Body of pancreas (tissue), 4 donors: Measurements from ENCODE around the gene CRYM. TPM values are rescaled to one million over a fixed set of nuclear protein-coding genes. Genes with fewer than 3 reads are reported as not detected.

Experiments
- ATAC-seq: fragments of 150-250 bp; one replicate; pipeline ENCODE4 v1.9.1; 2016
- DNase-seq, 4 donors: peaks; one replicate each; pipeline ENCODE4 v3.0.0-alpha.2; 2019
- H3K27ac ChIP-seq, 4 donors: fragments of 200-600 bp; sonication (generic); 1 replicate in 3 of 4; 2 replicates in 1 of 4; pipeline versions ENCODE4 v1.5.1 to v1.6.1; 2016 to 2019; ENCODE audit warnings: mild to moderate bottlenecking in 1 of 4, mixed read lengths in 1 of 4, moderate library complexity in 1 of 4
- H3K27me3 ChIP-seq, 2 donors: fragments of 200-600 bp; sonication (generic); one replicate each; pipeline ENCODE4 v1.6.0; 2016; ENCODE audit warnings: mild to moderate bottlenecking in 1 of 2
- H3K36me3 ChIP-seq, 2 donors: fragments of 200-600 bp; sonication (generic); replicated peaks in 1 of 2; 2 replicates each; pipeline ENCODE4 v1.5.1; 2016; ENCODE audit warnings: low read depth in 2 of 2; ENCODE audit not compliant: insufficient read depth in 1 of 2
- H3K4me1 ChIP-seq: fragments of 200-600 bp; sonication (generic); one replicate; pipeline ENCODE4 v1.6.0; 2016
- H3K4me3 ChIP-seq, 2 donors: fragments of 200-600 bp; sonication (generic); 1 replicate in 1 of 2; 2 replicates in 1 of 2; pipeline ENCODE4 v1.5.1; 2016 to 2019
- H3K9me3 ChIP-seq, 3 donors: fragments of 200-600 bp; sonication (generic); 1 replicate in 2 of 3; 2 replicates in 1 of 3; pipeline ENCODE4 v1.5.1; 2016
- POLR2A ChIP-seq, 3 donors: fragments of 450-650 bp; IDR thresholded peaks; one replicate each; pipeline ENCODE4 v1.6.1; 2016; ENCODE audit warnings: antibody characterized with exemption in 3 of 3, mild to moderate bottlenecking in 2 of 3
- WGBS, 2 donors: methylation state at CpG; one replicate each; pipeline ENCODE4 v1.1.5; 2017; 5-methylcytosine and 5-hydroxymethylcytosine counted together
- intact Hi-C: fragments of 100-400 bp; cut with DNase I; formaldehyde crosslinking; loops from one replicate; pipeline ENCODE4 v1.15.1; 2023
- total RNA-seq, 2 donors: library from RNA; depleted of rRNA; stranded (reverse); fragments of >200 nt; gene quantifications; one replicate each; pipeline ENCODE4 v1.1.0, GENCODE V29; 2016
- TF ChIP-seq, protein P1 (sequence below), 7 experiments: fragments of 450-650 bp in 4 of 7; fragments of 200-600 bp in 3 of 7; sonication (generic) in 3 of 7; IDR thresholded peaks; one replicate each; pipeline ENCODE4 v1.5.1; 2016 to 2019; ENCODE audit warnings: antibody characterized with exemption in 7 of 7

Gene CRYM
- total RNA-seq, 2 donors from 2014 or later = 0.78 TPM; not detected in 1

DNA sequence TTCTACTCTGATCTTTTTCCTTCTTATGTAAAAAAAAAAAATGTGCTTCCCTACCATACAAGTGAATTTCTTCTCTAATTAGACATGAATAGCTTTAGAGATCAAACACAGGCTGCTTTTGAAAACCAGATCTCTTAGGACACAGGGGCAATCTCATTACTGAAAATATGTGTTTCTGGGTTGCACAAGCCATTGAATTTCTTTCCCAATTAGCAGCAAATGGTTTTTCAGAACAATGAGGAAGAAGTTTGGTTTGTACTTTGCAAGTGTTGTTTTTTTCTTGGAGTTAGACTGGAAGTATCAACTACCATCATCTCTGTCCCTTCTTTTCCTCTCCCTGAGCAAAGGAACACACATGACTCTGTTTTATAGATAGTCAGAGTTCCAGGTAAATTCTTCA lies 50.2 kb downstream of the CRYM start:
- Histone ChIP-seq H3K36me3 (no peaks in the 10 kb centered on the region), H3K4me3 (no peak overlapping the region), H3K27me3 (no peaks in the 10 kb centered on the region), H3K9me3 (no peaks in the 10 kb centered on the region), H3K4me1 (no peaks in the 10 kb centered on the region), H3K27ac (no peak overlapping the region)
- no peak for TF ChIP-seq POLR2A (IDR thresholded peaks at IDR 0.05)
- TF ChIP-seq, protein P1, sequence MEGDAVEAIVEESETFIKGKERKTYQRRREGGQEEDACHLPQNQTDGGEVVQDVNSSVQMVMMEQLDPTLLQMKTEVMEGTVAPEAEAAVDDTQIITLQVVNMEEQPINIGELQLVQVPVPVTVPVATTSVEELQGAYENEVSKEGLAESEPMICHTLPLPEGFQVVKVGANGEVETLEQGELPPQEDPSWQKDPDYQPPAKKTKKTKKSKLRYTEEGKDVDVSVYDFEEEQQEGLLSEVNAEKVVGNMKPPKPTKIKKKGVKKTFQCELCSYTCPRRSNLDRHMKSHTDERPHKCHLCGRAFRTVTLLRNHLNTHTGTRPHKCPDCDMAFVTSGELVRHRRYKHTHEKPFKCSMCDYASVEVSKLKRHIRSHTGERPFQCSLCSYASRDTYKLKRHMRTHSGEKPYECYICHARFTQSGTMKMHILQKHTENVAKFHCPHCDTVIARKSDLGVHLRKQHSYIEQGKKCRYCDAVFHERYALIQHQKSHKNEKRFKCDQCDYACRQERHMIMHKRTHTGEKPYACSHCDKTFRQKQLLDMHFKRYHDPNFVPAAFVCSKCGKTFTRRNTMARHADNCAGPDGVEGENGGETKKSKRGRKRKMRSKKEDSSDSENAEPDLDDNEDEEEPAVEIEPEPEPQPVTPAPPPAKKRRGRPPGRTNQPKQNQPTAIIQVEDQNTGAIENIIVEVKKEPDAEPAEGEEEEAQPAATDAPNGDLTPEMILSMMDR (IDR thresholded peaks at IDR 0.05) = no peak
- ATAC-seq = no peak
- intact Hi-C loops = no loop called here
- DNase-seq = no peak

GRCh38 chr16:21226749-21227148 lies 51.3 kb downstream of the CRYM start:
- no peak overlapping the region for H3K4me3 ChIP-seq
- no peaks in the 10 kb centered on the region for H3K36me3 ChIP-seq
- H3K9me3 ChIP-seq = no peaks in the 10 kb centered on the region
- no peaks in the 10 kb centered on the region for H3K27me3 ChIP-seq
- intact Hi-C loops = no loop called here
- no peaks in the 10 kb centered on the region for H3K4me1 ChIP-seq
- no peak overlapping the region for H3K27ac ChIP-seq
- no peak for DNase-seq
- no peak for ATAC-seq
- TF ChIP-seq, protein P1 (IDR thresholded peaks at IDR 0.05) = no peak
- TF ChIP-seq POLR2A (IDR thresholded peaks at IDR 0.05) = no peak

DNA sequence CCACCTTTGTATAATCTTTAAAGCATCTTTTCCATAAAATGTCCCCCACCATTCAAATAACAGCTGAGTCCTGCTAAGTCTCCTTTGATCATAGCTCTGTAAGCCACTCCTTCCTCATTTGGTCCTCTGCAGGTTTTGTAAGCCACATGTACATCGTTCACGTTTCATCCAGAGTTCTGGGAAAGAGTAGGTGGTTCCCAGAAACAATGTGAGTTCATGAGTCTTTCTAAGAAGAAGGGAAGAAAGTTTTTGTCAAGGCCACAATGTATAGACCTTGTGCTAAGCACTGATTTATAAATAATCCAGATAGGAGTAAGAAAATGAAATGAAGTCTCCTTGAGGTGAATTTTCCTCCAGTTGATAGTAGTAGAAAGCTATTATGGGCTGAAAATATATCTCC lies 53.3 kb downstream of the CRYM start:
- no peak overlapping the region for H3K4me3 ChIP-seq
- DNase-seq (no peak), ATAC-seq (no peak)
- 49 to 61% methylated on average over 2 of the region's 2 CpGs for WGBS, 2 donors
- no peaks in the 10 kb centered on the region for H3K9me3 ChIP-seq
- TF ChIP-seq POLR2A (IDR thresholded peaks at IDR 0.05) = no peak
- TF ChIP-seq, protein P1 (IDR thresholded peaks at IDR 0.05) = no peak
- H3K36me3 ChIP-seq = no peaks in the 10 kb centered on the region
- no peak overlapping the region for H3K27ac ChIP-seq
- H3K27me3 ChIP-seq = no peaks in the 10 kb centered on the region
- H3K4me1 ChIP-seq = no peaks in the 10 kb centered on the region
- intact Hi-C loops = no loop called here

DNA sequence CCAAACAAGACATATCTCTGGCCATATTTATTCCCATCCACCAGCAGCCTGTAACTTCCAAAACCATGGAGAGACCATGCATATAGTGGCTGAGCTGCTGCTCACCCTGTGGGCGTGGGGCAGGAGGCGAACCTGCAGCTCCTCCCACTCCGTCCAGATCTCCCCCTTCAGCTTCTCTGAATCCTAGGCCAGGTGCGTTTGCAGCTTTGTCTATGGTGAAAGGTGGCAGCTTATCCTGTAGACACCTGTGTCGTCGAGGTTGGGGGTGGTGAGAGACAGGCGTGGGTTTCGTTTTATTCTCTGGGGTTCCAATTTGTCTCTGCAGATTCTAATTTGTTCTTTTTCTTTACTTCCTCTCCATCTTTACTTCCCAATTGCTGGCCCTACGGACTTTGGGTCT lies 54.3 kb downstream of the CRYM start:
- Histone ChIP-seq H3K27ac (no peak overlapping the region), H3K9me3 (no peaks in the 10 kb centered on the region), H3K4me3 (no peak overlapping the region), H3K27me3 (no peaks in the 10 kb centered on the region), H3K4me1 (no peaks in the 10 kb centered on the region), H3K36me3 (no peaks in the 10 kb centered on the region)
- intact Hi-C loops = no loop called here
- no peak for DNase-seq
- WGBS, 2 donors = 54 to 59% methylated on average over 9 of the region's 9 CpGs
- TF ChIP-seq POLR2A (IDR thresholded peaks at IDR 0.05) = no peak
- TF ChIP-seq, protein P1 (IDR thresholded peaks at IDR 0.05) = no peak
- ATAC-seq = no peak

DNA sequence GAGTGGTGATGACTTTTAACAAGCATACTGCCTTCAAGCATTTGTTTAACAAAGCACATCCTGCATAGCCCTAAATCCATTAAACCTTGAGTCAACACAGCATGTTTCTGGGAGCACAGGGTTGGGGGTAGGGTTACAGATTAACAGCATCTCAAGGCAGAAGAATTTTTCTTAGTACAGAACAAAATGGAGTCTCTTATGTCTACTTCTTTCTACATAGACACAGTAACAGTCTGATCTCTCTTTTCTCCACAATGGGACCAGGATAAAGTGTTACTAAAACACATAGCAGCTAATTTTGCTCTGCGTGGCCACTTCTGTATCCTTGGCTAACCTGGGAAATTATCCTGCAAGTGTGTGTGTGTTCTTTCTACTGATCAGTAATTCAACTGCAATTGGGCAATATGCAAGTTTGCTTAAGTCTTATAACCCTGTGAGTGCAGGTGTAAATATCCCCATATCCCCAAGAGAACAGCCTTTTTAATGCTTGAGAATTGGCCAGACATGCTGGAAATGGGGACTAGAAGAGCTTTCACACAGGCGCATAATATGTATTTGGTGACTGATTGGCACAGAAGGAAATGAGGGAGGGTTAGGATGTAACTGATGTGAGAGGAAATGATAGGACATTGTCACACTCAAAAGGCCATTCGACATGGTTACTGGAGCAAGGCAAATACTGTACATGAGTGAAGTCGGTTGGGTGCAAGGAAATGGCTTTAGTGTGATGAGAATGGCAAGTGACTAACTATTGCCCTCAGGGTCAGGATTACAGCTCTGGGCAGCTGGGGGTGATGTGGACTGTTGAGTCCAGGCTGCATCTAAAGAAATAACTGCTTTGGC lies 55.4 kb downstream of the CRYM start:
- H3K4me3 ChIP-seq = no peak overlapping the region
- intact Hi-C loops = no loop called here
- no peaks in the 10 kb centered on the region for H3K9me3 ChIP-seq
- H3K36me3 ChIP-seq = no peaks in the 10 kb centered on the region
- ATAC-seq (no peak), DNase-seq (no peak)
- no peaks in the 10 kb centered on the region for H3K4me1 ChIP-seq
- 72 to 77% methylated on average over 4 of the region's 4 CpGs for WGBS, 2 donors
- TF ChIP-seq POLR2A (IDR thresholded peaks at IDR 0.05) = no peak
- TF ChIP-seq, protein P1 (IDR thresholded peaks at IDR 0.05) = no peak
- H3K27me3 ChIP-seq = no peaks in the 10 kb centered on the region
- H3K27ac ChIP-seq = no peak overlapping the region
